GM23338 (cell line): Measurements from ENCODE around the gene PLCH2. TPM values are rescaled to one million over a fixed set of nuclear protein-coding genes. Genes with fewer than 3 reads are reported as not detected.

Source experiments
- ATAC-seq: fragments of 200-7000 bp; cut with Tn5 transposase; 3 replicates; pipeline ENCODE4 v1.9.1; 2020
- DNase-seq: peaks from one replicate; pipeline ENCODE4 v3.0.0-alpha.2; 2015; ENCODE audit warnings: low spot score
- H2AFZ ChIP-seq: fragments of 200-600 bp; sonication (generic); 2 replicates; pipeline ENCODE4 v1.8.0; 2016; ENCODE audit warnings: antibody characterized with exemption, mild to moderate bottlenecking, moderate library complexity
- H3F3A ChIP-seq: fragments of 200-600 bp; sonication (generic); replicated peaks from 2 replicates; pipeline ENCODE4 v1.8.0; 2017; ENCODE audit warnings: antibody characterized with exemption, mixed run types, low read depth
- H3K27ac ChIP-seq: fragments of 200-600 bp; sonication (generic); 2 replicates; pipeline ENCODE4 v1.6.1; 2016; ENCODE audit warnings: low read depth
- H3K27me3 ChIP-seq: fragments of 200-600 bp; sonication (generic); 2 replicates; pipeline ENCODE4 v1.8.0; 2016; ENCODE audit warnings: mild to moderate bottlenecking, mixed run types, moderate library complexity; ENCODE audit not compliant: insufficient read depth
- H3K36me3 ChIP-seq: fragments of 200-600 bp; sonication (generic); 2 replicates; pipeline ENCODE4 v1.8.0; 2016; ENCODE audit warnings: mild to moderate bottlenecking; ENCODE audit not compliant: insufficient read depth
- H3K4me1 ChIP-seq: fragments of 200-600 bp; sonication (generic); 2 replicates; pipeline ENCODE4 v1.8.0; 2016; ENCODE audit warnings: mild to moderate bottlenecking, moderate library complexity; ENCODE audit not compliant: insufficient read depth
- H3K4me2 ChIP-seq: fragments of 200-600 bp; sonication (generic); 2 replicates; pipeline ENCODE4 v1.7.1; 2017; ENCODE audit warnings: mixed run types
- H3K4me3 ChIP-seq: fragments of 200-600 bp; sonication (generic); 2 replicates; pipeline ENCODE4 v1.6.1; 2016; ENCODE audit warnings: mixed run types
- H3K79me2 ChIP-seq: fragments of 200-600 bp; sonication (generic); replicated peaks from 2 replicates; pipeline ENCODE4 v1.8.0; 2017; ENCODE audit warnings: mild to moderate bottlenecking; ENCODE audit not compliant: insufficient read depth
- H3K9me2 ChIP-seq: fragments of 200-600 bp; sonication (generic); 2 replicates; pipeline ENCODE4 v1.8.0; 2017; ENCODE audit not compliant: insufficient read depth
- H4K20me1 ChIP-seq: fragments of 200-600 bp; sonication (generic); replicated peaks from 2 replicates; pipeline ENCODE4 v1.8.0; 2017; ENCODE audit warnings: mild to moderate bottlenecking; ENCODE audit not compliant: insufficient read depth
- H3K27ac Mint-ChIP-seq: 2 replicates; pipeline ENCODE4 v1.8.0; 2020; ENCODE audit warnings: inconsistent platforms, mild to moderate bottlenecking, moderate library complexity, mixed read lengths
- H3K27me3 Mint-ChIP-seq: 3 replicates; pipeline ENCODE4 v1.8.0; 2022; ENCODE audit warnings: low read depth, mild to moderate bottlenecking, moderate library complexity, mixed read lengths, inconsistent platforms; ENCODE audit not compliant: insufficient read depth, poor library complexity
- H3K36me3 Mint-ChIP-seq: 3 replicates; pipeline ENCODE4 v1.8.0; 2021; ENCODE audit warnings: low read depth, mild to moderate bottlenecking, inconsistent platforms, moderate library complexity, mixed read lengths
- H3K4me1 Mint-ChIP-seq: 3 replicates; pipeline ENCODE4 v1.8.0; 2020; ENCODE audit warnings: mild to moderate bottlenecking, inconsistent platforms, mixed read lengths
- H3K4me3 Mint-ChIP-seq: 3 replicates; pipeline ENCODE4 v1.8.0; 2021; ENCODE audit warnings: moderate library complexity, mild to moderate bottlenecking, inconsistent platforms, mixed read lengths
- H3K9me3 Mint-ChIP-seq: 3 replicates; pipeline ENCODE4 v1.8.0; 2020; ENCODE audit warnings: moderate library complexity, mild to moderate bottlenecking, inconsistent platforms, mixed read lengths
- CREB1 ChIP-seq: fragments of 250-450 bp; sonication (Bioruptor Pico); IDR thresholded peaks from 2 replicates; pipeline ENCODE4 v1.5.0; 2020; ENCODE audit warnings: low read depth, mild to moderate bottlenecking, moderate library complexity
- EZH2 ChIP-seq: fragments of 200-600 bp; sonication (generic); IDR thresholded peaks from one replicate; pipeline ENCODE4 v1.8.0; 2017; ENCODE audit warnings: antibody characterized with exemption, mild to moderate bottlenecking, low read depth; ENCODE audit not compliant: unreplicated experiment
- EZH2phosphoT487 ChIP-seq: fragments of 200-600 bp; sonication (generic); IDR thresholded peaks from one replicate; pipeline ENCODE4 v1.8.1; 2018; ENCODE audit warnings: antibody characterized with exemption; ENCODE audit not compliant: unreplicated experiment
- JUNB ChIP-seq: IDR thresholded peaks from one replicate; pipeline ENCODE4 v1.6.1; 2016; ENCODE audit warnings: antibody characterized with exemption; ENCODE audit not compliant: unreplicated experiment
- NANOG ChIP-seq: IDR thresholded peaks from 2 replicates; pipeline ENCODE4 v1.6.1; 2016; ENCODE audit warnings: antibody characterized with exemption, borderline replicate concordance
- POLR2AphosphoS5 ChIP-seq: IDR thresholded peaks from 2 replicates; pipeline ENCODE4 v1.6.1; 2016; ENCODE audit warnings: antibody characterized with exemption, low read depth
- STAT1 ChIP-seq: IDR thresholded peaks from one replicate; pipeline ENCODE4 v1.6.1; 2016; ENCODE audit warnings: antibody characterized with exemption; ENCODE audit not compliant: unreplicated experiment
- ZNF114 ChIP-seq: fragments of 250-450 bp; sonication (Bioruptor Pico); IDR thresholded peaks from 2 replicates; pipeline ENCODE4 v1.5.0; 2020; ENCODE audit warnings: mild to moderate bottlenecking, moderate library complexity
- polyA plus RNA-seq: library from polyadenylated mRNA; unstranded; fragments of >200 nt; fragmentation: Nextera tagmentation; extraction: Ambion mirVana; gene quantifications from 2 replicates; pipeline ENCODE4 v1.2.1, GENCODE V29; 2016
- total RNA-seq: library from RNA; depleted of rRNA; stranded (reverse); fragments of >200 nt; shearing (Covaris generic); gene quantifications from 2 replicates; pipeline ENCODE4 v1.2.3, GENCODE V29; 2014
- TF ChIP-seq, protein P1 (sequence below): fragments of 250-450 bp; sonication (Bioruptor Pico); IDR thresholded peaks from 2 replicates; pipeline ENCODE4 v1.5.0; 2020; ENCODE audit warnings: mild to moderate bottlenecking, moderate library complexity
- TF ChIP-seq, protein P2 (sequence below), 2 experiments: fragments of 200-600 bp in 1 of 2; sonication (generic) in 1 of 2; conservative IDR thresholded peaks; 2 replicates each; pipeline versions ENCODE4 v1.5.1 to v1.6.1; 2016 to 2017; ENCODE audit warnings: antibody characterized with exemption in 2 of 2, low read depth in 2 of 2, mild to moderate bottlenecking in 2 of 2, moderate library complexity in 1 of 2
- TF ChIP-seq, protein P3 (sequence below): IDR thresholded peaks from one replicate; pipeline ENCODE4 v1.6.1; 2018; ENCODE audit warnings: antibody characterized with exemption; ENCODE audit not compliant: unreplicated experiment

The PLCH2 gene
- total and polyA plus RNA-seq, 2 experiments from 2014 or later = 0.31 TPM; not detected in 1

DNA sequence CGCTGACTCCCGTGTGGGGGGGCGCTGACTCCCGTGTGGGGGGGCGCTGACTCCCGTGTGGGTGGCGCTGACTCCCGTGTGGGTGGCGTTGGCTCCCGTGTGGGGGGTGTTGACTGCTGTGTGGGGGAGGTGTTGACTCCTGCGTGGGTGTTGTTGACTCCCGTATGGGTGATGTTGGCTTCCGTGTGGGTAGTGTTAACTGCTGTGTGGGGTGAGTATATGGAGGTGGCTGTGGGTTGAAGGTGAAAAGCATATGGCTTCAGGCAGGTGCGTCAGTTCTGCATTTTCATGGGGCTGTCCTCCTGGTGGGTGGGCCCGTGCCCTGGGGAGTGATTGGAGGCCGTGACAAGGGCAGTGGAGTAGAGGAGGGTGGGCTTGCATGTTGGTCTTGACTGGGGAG is 7.9 kb downstream of the PLCH2 start:
- H3K4me2 ChIP-seq = no peak overlapping the region

DNA sequence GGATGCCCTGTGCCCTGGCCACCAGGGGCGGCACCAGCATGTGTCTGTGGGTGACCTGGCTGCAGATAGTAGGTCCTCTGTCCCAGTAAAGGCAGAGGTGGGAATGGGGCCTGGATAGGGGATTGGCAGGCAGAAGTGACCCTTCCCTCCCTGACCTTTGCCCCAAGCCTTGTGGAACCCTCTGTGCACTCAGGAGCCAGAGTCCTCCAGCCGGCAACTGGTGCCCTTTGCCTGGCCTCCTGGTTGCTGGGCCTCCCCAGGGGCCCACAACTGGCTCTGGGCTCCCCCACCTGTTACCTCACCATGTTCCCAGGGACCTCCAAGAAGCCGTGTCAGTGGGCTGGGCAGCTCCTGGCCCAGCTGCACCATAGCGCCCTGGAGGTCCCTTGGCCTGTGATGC is 10.0 kb downstream of the PLCH2 start:
- no peak overlapping the region for H3K4me2 ChIP-seq
- H3K27ac Mint-ChIP-seq = no peak overlapping the region
- no peaks in the 10 kb centered on the region for H3F3A ChIP-seq
- no peaks in the 10 kb centered on the region for H3K4me1 Mint-ChIP-seq
- no peaks in the 10 kb centered on the region for H3K4me1 ChIP-seq
- no peaks in the 10 kb centered on the region for H3K9me2 ChIP-seq
- no peaks in the 10 kb centered on the region for H3K79me2 ChIP-seq
- no peaks in the 10 kb centered on the region for H4K20me1 ChIP-seq
- no peak for DNase-seq
- H3K27me3 ChIP-seq = no peaks in the 10 kb centered on the region
- H3K36me3 ChIP-seq = no peaks in the 10 kb centered on the region
- H3K27ac ChIP-seq = no peak overlapping the region
- H3K36me3 Mint-ChIP-seq = peaks cover 4% of the 10 kb centered on the region; the same call in 1 of the 3 replicates
- no peak overlapping the region for H3K4me3 Mint-ChIP-seq
- peaks cover 15% of the 10 kb centered on the region for H3K9me3 Mint-ChIP-seq
- no peak overlapping the region for H2AFZ ChIP-seq
- no peak overlapping the region for H3K4me3 ChIP-seq
- no peak for ATAC-seq
- peaks cover 2% of the 10 kb centered on the region for H3K27me3 Mint-ChIP-seq
- TF ChIP-seq EZH2phosphoT487 (no peak), NANOG (no peak), POLR2AphosphoS5 (no peak), ZNF114 (CRISPR knock-in tag) (no peak), STAT1 (no peak), JUNB (no peak), CREB1 (no peak), EZH2 (no peak)
- TF ChIP-seq, protein P1, sequence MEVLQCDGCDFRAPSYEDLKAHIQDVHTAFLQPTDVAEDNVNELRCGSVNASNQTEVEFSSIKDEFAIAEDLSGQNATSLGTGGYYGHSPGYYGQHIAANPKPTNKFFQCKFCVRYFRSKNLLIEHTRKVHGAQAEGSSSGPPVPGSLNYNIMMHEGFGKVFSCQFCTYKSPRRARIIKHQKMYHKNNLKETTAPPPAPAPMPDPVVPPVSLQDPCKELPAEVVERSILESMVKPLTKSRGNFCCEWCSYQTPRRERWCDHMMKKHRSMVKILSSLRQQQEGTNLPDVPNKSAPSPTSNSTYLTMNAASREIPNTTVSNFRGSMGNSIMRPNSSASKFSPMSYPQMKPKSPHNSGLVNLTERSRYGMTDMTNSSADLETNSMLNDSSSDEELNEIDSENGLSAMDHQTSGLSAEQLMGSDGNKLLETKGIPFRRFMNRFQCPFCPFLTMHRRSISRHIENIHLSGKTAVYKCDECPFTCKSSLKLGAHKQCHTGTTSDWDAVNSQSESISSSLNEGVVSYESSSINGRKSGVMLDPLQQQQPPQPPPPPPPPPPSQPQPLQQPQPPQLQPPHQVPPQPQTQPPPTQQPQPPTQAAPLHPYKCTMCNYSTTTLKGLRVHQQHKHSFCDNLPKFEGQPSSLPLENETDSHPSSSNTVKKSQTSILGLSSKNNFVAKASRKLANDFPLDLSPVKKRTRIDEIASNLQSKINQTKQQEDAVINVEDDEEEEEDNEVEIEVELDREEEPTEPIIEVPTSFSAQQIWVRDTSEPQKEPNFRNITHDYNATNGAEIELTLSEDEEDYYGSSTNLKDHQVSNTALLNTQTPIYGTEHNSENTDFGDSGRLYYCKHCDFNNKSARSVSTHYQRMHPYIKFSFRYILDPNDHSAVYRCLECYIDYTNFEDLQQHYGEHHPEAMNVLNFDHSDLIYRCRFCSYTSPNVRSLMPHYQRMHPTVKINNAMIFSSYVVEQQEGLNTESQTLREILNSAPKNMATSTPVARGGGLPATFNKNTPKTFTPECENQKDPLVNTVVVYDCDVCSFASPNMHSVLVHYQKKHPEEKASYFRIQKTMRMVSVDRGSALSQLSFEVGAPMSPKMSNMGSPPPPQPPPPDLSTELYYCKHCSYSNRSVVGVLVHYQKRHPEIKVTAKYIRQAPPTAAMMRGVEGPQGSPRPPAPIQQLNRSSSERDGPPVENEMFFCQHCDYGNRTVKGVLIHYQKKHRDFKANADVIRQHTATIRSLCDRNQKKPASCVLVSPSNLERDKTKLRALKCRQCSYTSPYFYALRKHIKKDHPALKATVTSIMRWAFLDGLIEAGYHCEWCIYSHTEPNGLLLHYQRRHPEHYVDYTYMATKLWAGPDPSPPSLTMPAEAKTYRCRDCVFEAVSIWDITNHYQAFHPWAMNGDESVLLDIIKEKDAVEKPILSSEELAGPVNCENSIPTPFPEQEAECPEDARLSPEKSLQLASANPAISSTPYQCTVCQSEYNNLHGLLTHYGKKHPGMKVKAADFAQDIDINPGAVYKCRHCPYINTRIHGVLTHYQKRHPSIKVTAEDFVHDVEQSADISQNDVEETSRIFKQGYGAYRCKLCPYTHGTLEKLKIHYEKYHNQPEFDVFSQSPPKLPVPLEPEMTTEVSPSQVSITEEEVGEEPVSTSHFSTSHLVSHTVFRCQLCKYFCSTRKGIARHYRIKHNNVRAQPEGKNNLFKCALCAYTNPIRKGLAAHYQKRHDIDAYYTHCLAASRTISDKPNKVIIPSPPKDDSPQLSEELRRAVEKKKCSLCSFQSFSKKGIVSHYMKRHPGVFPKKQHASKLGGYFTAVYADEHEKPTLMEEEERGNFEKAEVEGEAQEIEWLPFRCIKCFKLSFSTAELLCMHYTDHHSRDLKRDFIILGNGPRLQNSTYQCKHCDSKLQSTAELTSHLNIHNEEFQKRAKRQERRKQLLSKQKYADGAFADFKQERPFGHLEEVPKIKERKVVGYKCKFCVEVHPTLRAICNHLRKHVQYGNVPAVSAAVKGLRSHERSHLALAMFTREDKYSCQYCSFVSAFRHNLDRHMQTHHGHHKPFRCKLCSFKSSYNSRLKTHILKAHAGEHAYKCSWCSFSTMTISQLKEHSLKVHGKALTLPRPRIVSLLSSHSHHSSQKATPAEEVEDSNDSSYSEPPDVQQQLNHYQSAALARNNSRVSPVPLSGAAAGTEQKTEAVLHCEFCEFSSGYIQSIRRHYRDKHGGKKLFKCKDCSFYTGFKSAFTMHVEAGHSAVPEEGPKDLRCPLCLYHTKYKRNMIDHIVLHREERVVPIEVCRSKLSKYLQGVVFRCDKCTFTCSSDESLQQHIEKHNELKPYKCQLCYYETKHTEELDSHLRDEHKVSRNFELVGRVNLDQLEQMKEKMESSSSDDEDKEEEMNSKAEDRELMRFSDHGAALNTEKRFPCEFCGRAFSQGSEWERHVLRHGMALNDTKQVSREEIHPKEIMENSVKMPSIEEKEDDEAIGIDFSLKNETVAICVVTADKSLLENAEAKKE (CRISPR knock-in tag) = no peak
- TF ChIP-seq, protein P2, sequence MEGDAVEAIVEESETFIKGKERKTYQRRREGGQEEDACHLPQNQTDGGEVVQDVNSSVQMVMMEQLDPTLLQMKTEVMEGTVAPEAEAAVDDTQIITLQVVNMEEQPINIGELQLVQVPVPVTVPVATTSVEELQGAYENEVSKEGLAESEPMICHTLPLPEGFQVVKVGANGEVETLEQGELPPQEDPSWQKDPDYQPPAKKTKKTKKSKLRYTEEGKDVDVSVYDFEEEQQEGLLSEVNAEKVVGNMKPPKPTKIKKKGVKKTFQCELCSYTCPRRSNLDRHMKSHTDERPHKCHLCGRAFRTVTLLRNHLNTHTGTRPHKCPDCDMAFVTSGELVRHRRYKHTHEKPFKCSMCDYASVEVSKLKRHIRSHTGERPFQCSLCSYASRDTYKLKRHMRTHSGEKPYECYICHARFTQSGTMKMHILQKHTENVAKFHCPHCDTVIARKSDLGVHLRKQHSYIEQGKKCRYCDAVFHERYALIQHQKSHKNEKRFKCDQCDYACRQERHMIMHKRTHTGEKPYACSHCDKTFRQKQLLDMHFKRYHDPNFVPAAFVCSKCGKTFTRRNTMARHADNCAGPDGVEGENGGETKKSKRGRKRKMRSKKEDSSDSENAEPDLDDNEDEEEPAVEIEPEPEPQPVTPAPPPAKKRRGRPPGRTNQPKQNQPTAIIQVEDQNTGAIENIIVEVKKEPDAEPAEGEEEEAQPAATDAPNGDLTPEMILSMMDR (conservative IDR thresholded peaks at IDR 0.05; ENCODE audit: low read depth in 2 of 2) = no peak
- TF ChIP-seq, protein P3, sequence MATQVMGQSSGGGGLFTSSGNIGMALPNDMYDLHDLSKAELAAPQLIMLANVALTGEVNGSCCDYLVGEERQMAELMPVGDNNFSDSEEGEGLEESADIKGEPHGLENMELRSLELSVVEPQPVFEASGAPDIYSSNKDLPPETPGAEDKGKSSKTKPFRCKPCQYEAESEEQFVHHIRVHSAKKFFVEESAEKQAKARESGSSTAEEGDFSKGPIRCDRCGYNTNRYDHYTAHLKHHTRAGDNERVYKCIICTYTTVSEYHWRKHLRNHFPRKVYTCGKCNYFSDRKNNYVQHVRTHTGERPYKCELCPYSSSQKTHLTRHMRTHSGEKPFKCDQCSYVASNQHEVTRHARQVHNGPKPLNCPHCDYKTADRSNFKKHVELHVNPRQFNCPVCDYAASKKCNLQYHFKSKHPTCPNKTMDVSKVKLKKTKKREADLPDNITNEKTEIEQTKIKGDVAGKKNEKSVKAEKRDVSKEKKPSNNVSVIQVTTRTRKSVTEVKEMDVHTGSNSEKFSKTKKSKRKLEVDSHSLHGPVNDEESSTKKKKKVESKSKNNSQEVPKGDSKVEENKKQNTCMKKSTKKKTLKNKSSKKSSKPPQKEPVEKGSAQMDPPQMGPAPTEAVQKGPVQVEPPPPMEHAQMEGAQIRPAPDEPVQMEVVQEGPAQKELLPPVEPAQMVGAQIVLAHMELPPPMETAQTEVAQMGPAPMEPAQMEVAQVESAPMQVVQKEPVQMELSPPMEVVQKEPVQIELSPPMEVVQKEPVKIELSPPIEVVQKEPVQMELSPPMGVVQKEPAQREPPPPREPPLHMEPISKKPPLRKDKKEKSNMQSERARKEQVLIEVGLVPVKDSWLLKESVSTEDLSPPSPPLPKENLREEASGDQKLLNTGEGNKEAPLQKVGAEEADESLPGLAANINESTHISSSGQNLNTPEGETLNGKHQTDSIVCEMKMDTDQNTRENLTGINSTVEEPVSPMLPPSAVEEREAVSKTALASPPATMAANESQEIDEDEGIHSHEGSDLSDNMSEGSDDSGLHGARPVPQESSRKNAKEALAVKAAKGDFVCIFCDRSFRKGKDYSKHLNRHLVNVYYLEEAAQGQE = no peak

More for the DNA sequence above, 7.9 kb downstream of the PLCH2 start:
- Histone ChIP-seq H3F3A (no peaks in the 10 kb centered on the region), H4K20me1 (no peaks in the 10 kb centered on the region), H3K79me2 (no peaks in the 10 kb centered on the region), H3K27me3 (no peaks in the 10 kb centered on the region), H3K4me3 (no peak overlapping the region), H3K36me3 (no peaks in the 10 kb centered on the region), H3K9me2 (no peaks in the 10 kb centered on the region), H3K27ac (no peak overlapping the region), H3K4me1 (no peaks in the 10 kb centered on the region), H2AFZ (no peak overlapping the region)
- Mint-ChIP-seq H3K9me3 (peaks cover 13% of the 10 kb centered on the region), H3K27me3 (peaks cover 2% of the 10 kb centered on the region), H3K27ac (no peak overlapping the region), H3K36me3 (peaks cover 4% of the 10 kb centered on the region; the same call in 1 of the 3 replicates), H3K4me1 (no peaks in the 10 kb centered on the region), H3K4me3 (no peak overlapping the region)
- TF ChIP-seq STAT1 (no peak), CREB1 (no peak)
- no peak for DNase-seq
- no peak for ATAC-seq
